HG03097 (cell line): ENCODE results near the gene ACTN1.
"Not testable (repeated sequence)": the region's sequence is repeated elsewhere in the genome, so short reads cannot be mapped to it uniquely, and the experiment has no call there.

ENCODE experiments used
- ATAC-seq: cut with Tn5 transposase; IDR thresholded peaks from one replicate; pipeline ENCODE4 v1.9.1; 2021; ENCODE audit not compliant: unreplicated experiment, low FRiP score

ACTN1 gene

DNA sequence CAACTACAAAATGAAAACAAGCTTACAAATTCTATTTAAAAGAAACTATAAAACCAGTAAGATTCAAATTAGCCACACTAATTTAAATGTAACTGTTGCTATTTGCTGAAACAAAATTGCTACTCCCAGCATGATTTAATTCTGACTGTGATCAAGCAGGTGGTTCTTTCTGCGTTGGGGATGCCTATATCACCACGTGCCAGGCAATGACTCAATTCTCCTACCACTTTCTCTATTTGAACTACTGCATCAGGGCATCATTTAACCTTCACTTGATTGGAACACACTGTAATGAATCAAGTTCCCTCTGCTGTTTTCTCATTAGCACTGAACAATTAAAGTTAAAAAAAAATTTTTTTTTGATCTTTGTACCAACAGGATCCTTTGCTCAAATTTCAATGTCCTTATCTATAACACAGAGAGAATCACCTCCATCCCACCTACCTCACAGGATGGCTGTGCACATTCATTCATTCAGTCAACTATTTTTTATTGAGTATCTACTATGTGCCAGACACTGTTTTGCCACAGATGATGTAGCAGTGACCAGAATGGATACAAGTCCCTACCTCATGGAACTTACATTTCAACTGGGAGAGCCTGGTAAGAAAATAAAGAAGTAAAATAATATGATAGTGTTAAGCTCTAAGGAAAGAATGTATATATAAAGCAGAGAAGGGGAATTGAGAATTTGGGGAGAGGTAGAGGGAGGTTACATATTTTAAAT is 8.0 kb upstream of the ACTN1 start:
- ATAC-seq: no peak

GRCh38 chr14:68986225-68986624 is 7.1 kb upstream of the ACTN1 start:
- ATAC-seq: no peak

- ATAC-seq: no peak
These were observed 5.6 kb upstream of the ACTN1 start for GRCh38 chr14:68984686-68985085.

DNA sequence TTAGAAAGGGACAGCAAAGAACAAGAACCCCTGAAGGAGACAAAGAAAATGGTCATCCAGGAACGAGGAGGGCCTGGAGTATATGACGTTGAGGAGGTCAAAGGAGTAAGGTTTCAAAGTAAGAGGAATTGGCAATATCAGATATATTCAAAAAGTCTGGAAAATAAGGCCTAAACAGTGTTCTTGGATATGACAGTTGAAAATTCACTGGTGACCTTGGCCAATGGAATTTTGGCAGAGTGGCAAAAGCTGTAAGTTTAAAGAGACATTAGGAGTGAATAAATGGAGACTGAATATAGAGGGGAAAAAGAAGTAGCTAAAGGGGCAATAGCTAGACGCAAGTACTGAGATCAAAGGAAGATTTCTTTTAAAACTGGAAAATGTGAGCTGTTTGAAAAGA is 4.1 kb upstream of the ACTN1 start:
- no peak for ATAC-seq

DNA sequence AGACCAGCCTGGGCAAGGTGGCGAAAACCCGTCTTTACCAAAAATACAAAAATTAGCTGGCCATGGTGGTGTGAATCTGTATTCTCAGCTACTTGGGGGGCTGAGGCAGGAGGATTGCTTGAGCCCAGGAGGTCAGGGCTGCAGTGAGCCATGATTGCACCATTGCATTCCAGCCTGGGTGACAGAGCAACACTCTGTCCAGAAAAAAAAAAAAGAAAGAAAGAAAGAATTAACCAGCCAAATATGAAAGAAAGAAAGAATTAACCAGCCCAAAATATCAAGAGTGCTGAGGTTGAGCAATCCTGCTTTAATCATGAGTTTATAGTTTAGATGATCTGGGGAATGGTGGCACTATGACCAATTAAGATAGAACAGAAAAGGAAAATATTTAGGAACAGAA is 3.5 kb upstream of the ACTN1 start:
- ATAC-seq: no peak

DNA sequence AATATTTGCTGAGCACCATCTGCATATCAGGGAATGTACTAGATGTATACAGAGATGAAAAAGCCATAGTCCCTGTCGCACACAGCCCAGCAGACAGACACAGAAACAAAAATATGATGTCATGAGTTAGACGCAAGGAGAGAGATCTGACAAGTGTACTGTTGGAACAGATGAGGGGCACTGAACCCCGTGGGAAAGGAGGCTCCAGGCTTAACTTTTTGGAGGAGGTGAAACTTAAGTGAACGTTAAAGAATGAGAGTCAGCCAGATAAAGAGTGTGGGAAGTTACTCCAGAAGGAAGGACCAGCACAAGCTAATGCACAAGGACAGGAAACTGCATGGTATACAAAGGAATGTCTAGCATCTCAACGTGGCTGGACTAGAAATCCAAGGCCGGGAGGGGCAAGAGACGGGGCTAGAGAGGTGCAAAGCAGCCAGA is 2.5 kb upstream of the ACTN1 start:
- no peak for ATAC-seq

DNA sequence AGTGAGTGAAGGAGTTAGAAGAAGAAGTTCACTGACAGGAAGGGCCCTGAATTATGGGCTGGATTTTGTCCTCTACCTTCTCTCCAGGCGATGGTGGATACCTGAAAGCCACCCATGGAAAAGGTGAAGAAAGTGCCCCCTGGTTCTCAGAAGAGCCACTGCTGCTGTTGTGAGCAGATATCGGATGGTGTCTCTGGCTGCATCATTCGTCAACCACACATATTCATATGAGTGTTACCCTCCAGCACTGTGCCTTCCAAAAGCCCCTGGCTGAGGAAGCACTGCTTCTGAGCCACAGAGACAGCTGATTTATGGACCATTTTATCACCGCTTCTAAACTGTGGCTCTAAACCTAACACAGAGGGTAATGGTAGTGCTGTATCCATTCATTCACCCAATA is 2.0 kb upstream of the ACTN1 start:
- ATAC-seq: no peak

GRCh38 chr14:68979722-68980451 is 785 bp upstream of the ACTN1 start:
- ATAC-seq: no peak

- ATAC-seq: peak; percentile 18
These were observed 760 bp downstream of the ACTN1 start for GRCh38 chr14:68978172-68978911.

DNA sequence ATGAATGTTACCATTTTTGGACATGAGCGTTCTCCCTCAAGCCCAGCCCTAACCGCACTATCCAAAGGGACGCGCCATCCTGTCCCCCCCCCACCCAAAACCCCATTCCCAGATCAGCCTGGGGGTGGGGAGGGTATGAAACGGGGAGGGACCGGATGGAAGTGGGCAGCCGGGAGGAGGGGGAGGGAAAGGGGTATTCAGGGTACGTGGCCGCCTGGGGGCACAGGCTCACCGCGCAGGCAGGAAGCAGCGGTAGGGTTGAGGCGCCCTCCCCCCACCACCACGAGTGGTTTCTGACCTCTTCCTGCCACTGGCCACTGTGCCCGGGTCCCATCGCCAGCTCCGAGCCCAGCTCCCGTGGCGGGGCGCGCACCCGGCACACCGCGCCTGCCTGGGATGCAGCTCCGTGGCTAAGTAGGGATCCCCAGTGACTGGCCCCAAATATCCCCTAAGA is 1.4 kb downstream of the ACTN1 start:
- ATAC-seq: peak; percentile 36

- no peak for ATAC-seq
These were observed 1.9 kb downstream of the ACTN1 start for GRCh38 chr14:68977180-68977717.

DNA sequence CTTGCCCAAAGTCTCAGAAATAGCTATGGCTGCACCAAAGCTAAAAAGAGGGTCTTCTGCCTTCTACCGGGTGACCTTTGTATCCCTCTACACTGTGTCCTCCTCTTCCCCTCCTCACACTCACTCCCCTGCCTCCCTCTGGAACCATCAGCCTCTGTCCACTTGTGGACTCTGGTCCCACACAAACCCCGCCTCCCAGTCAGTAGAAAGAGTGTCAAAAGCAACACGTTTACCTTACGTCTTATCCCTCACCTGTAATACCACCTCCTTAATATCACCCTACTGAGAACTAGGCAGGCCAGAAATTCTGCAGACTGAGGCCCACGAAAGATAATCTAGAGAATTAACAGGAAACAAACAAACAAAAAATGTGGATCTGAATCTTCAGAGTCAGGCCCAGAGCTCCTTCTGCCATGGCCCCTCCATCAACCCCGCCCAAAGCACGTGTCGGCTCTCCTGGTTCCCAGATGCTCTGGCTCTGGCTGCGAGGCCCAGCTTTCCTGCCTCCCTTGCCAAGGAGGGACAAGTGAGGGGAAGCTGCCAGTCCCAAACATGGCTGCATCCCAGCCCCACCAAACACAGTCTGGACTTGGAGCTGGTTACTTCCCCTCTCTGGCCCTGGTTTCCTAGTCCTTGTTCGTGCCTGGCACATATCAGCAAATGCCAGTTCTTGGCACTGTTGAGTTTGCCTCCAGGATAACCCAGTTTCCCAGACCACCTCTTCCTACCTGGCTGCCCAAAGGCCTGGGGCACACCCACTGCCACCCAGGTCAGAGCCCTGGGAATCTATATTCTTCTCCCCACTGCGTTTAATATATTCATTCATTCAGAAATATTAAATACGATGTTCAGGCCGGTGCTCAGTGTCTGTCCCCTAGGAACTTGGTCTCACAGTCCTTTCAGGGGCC is 2.7 kb downstream of the ACTN1 start:
- no peak for ATAC-seq

GRCh38 chr14:68975667-68976066 is 3.4 kb downstream of the ACTN1 start:
- no peak for ATAC-seq

- ATAC-seq: no peak
These were observed 4.2 kb downstream of the ACTN1 start for GRCh38 chr14:68974759-68975347.

GRCh38 chr14:68973639-68974038 is 5.5 kb downstream of the ACTN1 start:
- ATAC-seq: no peak

GRCh38 chr14:68973219-68973565 is 5.9 kb downstream of the ACTN1 start:
- not testable (repeated sequence) for ATAC-seq

- no peak for ATAC-seq
These were observed 6.4 kb downstream of the ACTN1 start for GRCh38 chr14:68972507-68973218.

DNA sequence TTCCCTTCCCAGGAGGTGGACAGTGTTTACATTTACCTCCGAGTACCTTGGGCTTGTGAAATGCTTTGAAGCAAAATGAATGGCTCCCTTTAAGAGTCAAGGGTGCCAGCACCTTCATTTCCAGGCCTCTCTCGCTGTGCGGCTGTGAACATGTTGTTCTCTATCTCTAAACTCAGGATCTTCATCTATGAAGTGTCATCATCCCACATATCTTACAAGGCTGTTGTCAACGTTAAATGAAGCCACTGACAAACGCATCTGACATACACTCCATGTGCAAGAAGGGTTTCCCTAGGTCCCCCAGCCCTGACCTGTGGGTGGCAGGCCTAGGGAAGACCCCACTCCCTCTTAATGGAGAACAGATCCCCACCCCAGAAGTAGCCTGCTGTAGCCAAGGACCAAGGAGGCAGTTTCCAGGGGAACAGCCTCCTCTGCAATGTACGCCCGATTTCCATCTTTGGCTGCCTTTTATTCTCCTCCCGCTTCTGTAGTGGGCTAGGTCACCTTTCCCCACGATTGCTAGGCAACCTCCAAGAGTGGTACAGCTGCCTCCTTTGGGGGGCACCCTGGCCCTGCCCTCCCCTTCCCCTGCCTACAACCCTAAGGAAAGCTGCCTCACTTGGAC is 7.6 kb downstream of the ACTN1 start:
- ATAC-seq: no peak

DNA sequence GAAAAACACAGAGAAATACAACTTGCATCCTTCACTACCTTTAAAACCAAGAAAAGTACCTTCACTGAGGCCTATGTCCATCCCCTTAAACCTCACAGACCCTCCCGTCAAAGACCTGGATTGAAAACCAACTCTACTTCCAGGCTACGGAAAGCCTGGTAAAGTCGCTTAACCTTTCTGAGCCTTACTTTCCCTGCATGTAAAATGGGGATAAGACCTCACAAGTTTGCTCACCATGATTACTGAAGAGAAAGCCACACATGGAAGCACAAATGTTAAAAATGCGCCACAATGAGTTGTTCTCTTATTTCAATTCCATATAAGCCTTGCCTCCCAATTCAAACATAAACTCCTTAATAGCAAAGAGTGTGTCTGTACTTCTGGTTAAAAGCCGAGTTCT is 8.4 kb downstream of the ACTN1 start:
- no peak for ATAC-seq
